ENCODE results near the gene PAK1IP1. TPM values are rescaled to one million over a fixed set of nuclear protein-coding genes. Genes with fewer than 3 reads are reported as not detected.

Gene PAK1IP1
- total and polyA plus RNA-seq, 10 of the 15 experiments (the other 5 are each of a cell fraction or from before 2014, with no cell fraction given), result 26.0 to 98.5 (median 47.8) TPM

- TF ChIP-seq USF1 (IDR thresholded peaks at IDR 0.05; ENCODE audit: borderline replicate concordance, extremely low read length, insufficient read depth, low read depth, low read length), result peak; percentile 26
- peak; percentile 28 for TF ChIP-seq LARP7 (IDR thresholded peaks at IDR 0.05)
- TF ChIP-seq, protein P1, sequence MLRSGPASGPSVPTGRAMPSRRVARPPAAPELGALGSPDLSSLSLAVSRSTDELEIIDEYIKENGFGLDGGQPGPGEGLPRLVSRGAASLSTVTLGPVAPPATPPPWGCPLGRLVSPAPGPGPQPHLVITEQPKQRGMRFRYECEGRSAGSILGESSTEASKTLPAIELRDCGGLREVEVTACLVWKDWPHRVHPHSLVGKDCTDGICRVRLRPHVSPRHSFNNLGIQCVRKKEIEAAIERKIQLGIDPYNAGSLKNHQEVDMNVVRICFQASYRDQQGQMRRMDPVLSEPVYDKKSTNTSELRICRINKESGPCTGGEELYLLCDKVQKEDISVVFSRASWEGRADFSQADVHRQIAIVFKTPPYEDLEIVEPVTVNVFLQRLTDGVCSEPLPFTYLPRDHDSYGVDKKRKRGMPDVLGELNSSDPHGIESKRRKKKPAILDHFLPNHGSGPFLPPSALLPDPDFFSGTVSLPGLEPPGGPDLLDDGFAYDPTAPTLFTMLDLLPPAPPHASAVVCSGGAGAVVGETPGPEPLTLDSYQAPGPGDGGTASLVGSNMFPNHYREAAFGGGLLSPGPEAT (IDR thresholded peaks at IDR 0.05; ENCODE audit: low read depth), result peak; percentile 96
- TF ChIP-seq NR2F1 (conservative IDR thresholded peaks at IDR 0.05), result 0 out of 2 replicates have a peak, but pooled peaks have one; percentile 36
- TF ChIP-seq ATF2 (IDR thresholded peaks at IDR 0.05; ENCODE audit: low read length), result no peak
- TF ChIP-seq, protein P2, sequence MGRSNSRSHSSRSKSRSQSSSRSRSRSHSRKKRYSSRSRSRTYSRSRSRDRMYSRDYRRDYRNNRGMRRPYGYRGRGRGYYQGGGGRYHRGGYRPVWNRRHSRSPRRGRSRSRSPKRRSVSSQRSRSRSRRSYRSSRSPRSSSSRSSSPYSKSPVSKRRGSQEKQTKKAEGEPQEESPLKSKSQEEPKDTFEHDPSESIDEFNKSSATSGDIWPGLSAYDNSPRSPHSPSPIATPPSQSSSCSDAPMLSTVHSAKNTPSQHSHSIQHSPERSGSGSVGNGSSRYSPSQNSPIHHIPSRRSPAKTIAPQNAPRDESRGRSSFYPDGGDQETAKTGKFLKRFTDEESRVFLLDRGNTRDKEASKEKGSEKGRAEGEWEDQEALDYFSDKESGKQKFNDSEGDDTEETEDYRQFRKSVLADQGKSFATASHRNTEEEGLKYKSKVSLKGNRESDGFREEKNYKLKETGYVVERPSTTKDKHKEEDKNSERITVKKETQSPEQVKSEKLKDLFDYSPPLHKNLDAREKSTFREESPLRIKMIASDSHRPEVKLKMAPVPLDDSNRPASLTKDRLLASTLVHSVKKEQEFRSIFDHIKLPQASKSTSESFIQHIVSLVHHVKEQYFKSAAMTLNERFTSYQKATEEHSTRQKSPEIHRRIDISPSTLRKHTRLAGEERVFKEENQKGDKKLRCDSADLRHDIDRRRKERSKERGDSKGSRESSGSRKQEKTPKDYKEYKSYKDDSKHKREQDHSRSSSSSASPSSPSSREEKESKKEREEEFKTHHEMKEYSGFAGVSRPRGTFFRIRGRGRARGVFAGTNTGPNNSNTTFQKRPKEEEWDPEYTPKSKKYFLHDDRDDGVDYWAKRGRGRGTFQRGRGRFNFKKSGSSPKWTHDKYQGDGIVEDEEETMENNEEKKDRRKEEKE (IDR thresholded peaks at IDR 0.05), result no peak
- no peak for TF ChIP-seq RBBP5 (conservative IDR thresholded peaks at IDR 0.05)
- TF ChIP-seq IKZF1 (conservative IDR thresholded peaks at IDR 0.05), result peak; percentile 70
- peak; percentile 46 for TF ChIP-seq E4F1 (IDR thresholded peaks at IDR 0.05; ENCODE audit: borderline replicate concordance, partially characterized antibody)
- no peak; the same call in 1 of the 2 replicates for TF ChIP-seq TCF3 (IDR thresholded peaks at IDR 0.05; ENCODE audit: borderline replicate concordance, insufficient read depth, low read depth, low read length)
- TF ChIP-seq, protein P3, sequence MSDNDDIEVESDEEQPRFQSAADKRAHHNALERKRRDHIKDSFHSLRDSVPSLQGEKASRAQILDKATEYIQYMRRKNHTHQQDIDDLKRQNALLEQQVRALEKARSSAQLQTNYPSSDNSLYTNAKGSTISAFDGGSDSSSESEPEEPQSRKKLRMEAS (IDR thresholded peaks at IDR 0.05; ENCODE audit: low read depth, low read length), result peak; percentile 67
- peak; percentile 92 for TF ChIP-seq POLR2AphosphoS5 (IDR thresholded peaks at IDR 0.05; ENCODE audit: low read length)
- 0 out of 2 replicates have a peak, but pooled peaks have one; percentile 38 for TF ChIP-seq DPF2 (IDR thresholded peaks at IDR 0.05)
- 0 out of 2 replicates have a peak, but pooled peaks have one; percentile 24 for TF ChIP-seq ZNF687 (IDR thresholded peaks at IDR 0.05)
Observed at GRCh38 chr6:10747251-10747972, 52.6 kb downstream of the PAK1IP1 start, which contains the start of gene TMEM14B (continued).

All from GM12878 (cell line).